Breast epithelium (tissue), 4 donors: ENCODE results near the gene AMZ1. TPM values are rescaled to one million over a fixed set of nuclear protein-coding genes. Genes with fewer than 3 reads are reported as not detected.

ENCODE experiments used
- DNase-seq, 2 donors: peaks; one replicate each; pipeline ENCODE4 v3.0.0-alpha.2; 2019; ENCODE audit warnings: low spot score in 2 of 2
- H3K27ac ChIP-seq, 2 donors: fragments of 200-600 bp; sonication (generic) in 1 of 2; one replicate each; pipeline ENCODE4 v1.5.1; 2016 to 2019; ENCODE audit warnings: mild to moderate bottlenecking in 1 of 2
- H3K27me3 ChIP-seq, 2 donors: fragments of 200-600 bp; sonication (generic) in 1 of 2; one replicate each; pipeline versions ENCODE4 v1.5.1 to v1.6.0; 2017 to 2019; ENCODE audit warnings: control low read depth in 1 of 2, mild to moderate bottlenecking in 1 of 2
- H3K36me3 ChIP-seq: fragments of 200-600 bp; one replicate; pipeline ENCODE4 v1.5.1; 2019
- H3K4me1 ChIP-seq, 2 donors: fragments of 200-600 bp; sonication (generic); one replicate each; pipeline ENCODE4 v1.5.1; 2016 to 2019; ENCODE audit warnings: control low read depth in 1 of 2
- H3K4me3 ChIP-seq, 3 donors: fragments of 200-600 bp; sonication (generic); 1 replicate in 2 of 3; 2 replicates in 1 of 3; pipeline ENCODE4 v1.5.1; 2016 to 2019; ENCODE audit warnings: mild to moderate bottlenecking in 3 of 3, moderate library complexity in 2 of 3
- H3K9me3 ChIP-seq, 2 donors: fragments of 200-600 bp; sonication (generic) in 1 of 2; one replicate each; pipeline ENCODE4 v1.5.1; 2016 to 2019; ENCODE audit warnings: control low read depth in 1 of 2
- CTCF ChIP-seq, 3 donors: fragments of 450-650 bp; IDR thresholded peaks; one replicate each; pipeline ENCODE4 v1.5.1; 2016 to 2017; ENCODE audit warnings: antibody characterized with exemption in 3 of 3, mild to moderate bottlenecking in 3 of 3, moderate library complexity in 3 of 3
- POLR2A ChIP-seq: fragments of 450-650 bp; IDR thresholded peaks from one replicate; pipeline ENCODE4 v1.6.1; 2016; ENCODE audit warnings: antibody characterized with exemption, mild to moderate bottlenecking, moderate library complexity
- POLR2AphosphoS5 ChIP-seq, 3 donors: sonication (generic); formaldehyde crosslinking; IDR thresholded peaks; one replicate each; pipeline ENCODE4 v1.6.1; 2017; ENCODE audit warnings: antibody characterized with exemption in 3 of 3
- intact Hi-C: fragments of 100-400 bp; cut with DNase I; formaldehyde crosslinking; loops from one replicate; pipeline ENCODE4 v1.15.1; 2023; ENCODE audit warnings: low total_unique reads
- total RNA-seq, 3 donors: library from RNA; depleted of rRNA; stranded (reverse); fragments of >200 nt; gene quantifications; one replicate each; pipeline ENCODE4 v1.1.0, GENCODE V29; 2016

Gene AMZ1
- total RNA-seq, 3 donors from 2014 or later, result 0.16 to 0.88 (median 0.33) TPM

- Histone ChIP-seq H3K27ac (no peak overlapping the region), H3K4me3 (no peak overlapping the region), H3K27me3 (no peaks in the 10 kb centered on the region), H3K36me3 (no peaks in the 10 kb centered on the region), H3K4me1 (peaks cover 0 to 3% of the 10 kb centered on the region in 2 donors), H3K9me3 (no peaks in the 10 kb centered on the region)
- intact Hi-C loops, result loop anchor here (5.0 kb wide), 1 partner anchor 1739 kb away; no protein-coding TSS in a partner anchor
- TF ChIP-seq POLR2AphosphoS5 (IDR thresholded peaks at IDR 0.05) (no peak), POLR2A (no peak), CTCF (IDR thresholded peaks at IDR 0.05) (no peak)
- DNase-seq, result no peak
Observed at GRCh38 chr7:2710901-2711551, 23.0 kb downstream of the AMZ1 start.

DNA sequence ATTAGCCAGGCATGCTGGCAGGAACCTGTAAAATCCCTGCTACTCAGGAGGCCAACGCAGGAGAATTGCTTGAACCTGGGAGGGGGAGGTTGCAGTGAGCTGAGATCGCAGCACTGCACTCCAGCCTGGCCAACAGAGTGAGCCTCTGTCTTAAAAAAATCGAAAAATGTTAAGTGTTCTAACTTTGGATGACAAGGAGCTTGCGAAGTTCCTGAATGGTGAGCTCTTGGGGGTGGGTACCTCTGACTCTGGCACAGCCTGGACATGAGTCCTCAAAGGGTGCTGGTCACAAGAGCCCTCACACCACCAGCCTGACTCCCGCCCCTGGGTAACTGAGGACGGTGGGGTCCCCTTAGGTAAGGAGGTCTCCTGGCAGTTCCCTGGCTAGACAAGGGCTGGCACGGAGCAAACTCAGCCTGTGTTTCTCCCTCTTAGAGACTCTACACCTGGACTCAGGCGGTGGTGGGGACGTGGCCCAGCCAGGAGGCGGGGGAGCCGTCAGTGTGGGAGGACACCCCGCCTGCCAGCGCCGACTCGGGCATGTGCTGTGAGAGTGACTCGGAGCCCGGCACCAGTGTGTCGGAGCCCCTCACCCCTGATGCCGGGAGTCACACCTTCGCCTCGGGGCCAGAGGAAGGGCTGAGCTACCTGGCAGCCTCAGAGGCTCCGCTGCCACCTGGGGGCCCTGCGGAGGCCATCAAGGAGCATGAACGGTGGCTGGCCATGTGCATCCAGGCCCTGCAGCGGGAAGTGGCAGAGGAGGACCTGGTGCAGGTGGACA, 24.1 kb downstream of the AMZ1 start:
- Histone ChIP-seq H3K4me1 (peaks cover 0 to 3% of the 10 kb centered on the region in 2 donors), H3K4me3 (no peak overlapping the region), H3K27me3 (no peaks in the 10 kb centered on the region), H3K36me3 (no peaks in the 10 kb centered on the region), H3K27ac (no peak overlapping the region), H3K9me3 (no peaks in the 10 kb centered on the region)
- TF ChIP-seq POLR2AphosphoS5 (IDR thresholded peaks at IDR 0.05) (no peak), POLR2A (no peak), CTCF (IDR thresholded peaks at IDR 0.05) (no peak)
- intact Hi-C loops, result loop anchor here (5.0 kb wide), 1 partner anchor 1740 kb away; no protein-coding TSS in a partner anchor
- no peak for DNase-seq

GRCh38 chr7:2713370-2713769, 25.4 kb downstream of the AMZ1 start:
- Histone ChIP-seq H3K4me1 (peaks cover 0 to 3% of the 10 kb centered on the region in 2 donors), H3K36me3 (no peaks in the 10 kb centered on the region), H3K4me3 (no peak overlapping the region), H3K9me3 (no peaks in the 10 kb centered on the region), H3K27ac (no peak overlapping the region), H3K27me3 (no peaks in the 10 kb centered on the region)
- DNase-seq, result no peak
- no peak for TF ChIP-seq CTCF (IDR thresholded peaks at IDR 0.05)
- no peak for TF ChIP-seq POLR2A
- TF ChIP-seq POLR2AphosphoS5 (IDR thresholded peaks at IDR 0.05), result no peak
- intact Hi-C loops, result loop anchor here (5.0 kb wide), 1 partner anchor 1741 kb away; no protein-coding TSS in a partner anchor

GRCh38 chr7:2713978-2714377, 26.0 kb downstream of the AMZ1 start:
- H3K4me3 ChIP-seq, result no peak overlapping the region
- no peak overlapping the region for H3K27ac ChIP-seq
- H3K36me3 ChIP-seq, result no peaks in the 10 kb centered on the region
- intact Hi-C loops, result loop anchor here (5.0 kb wide), 1 partner anchor 1742 kb away; no protein-coding TSS in a partner anchor
- DNase-seq, result no peak
- H3K27me3 ChIP-seq, result no peaks in the 10 kb centered on the region
- H3K9me3 ChIP-seq, result no peaks in the 10 kb centered on the region
- H3K4me1 ChIP-seq, result peaks cover 0 to 3% of the 10 kb centered on the region in 2 donors
- TF ChIP-seq POLR2A, result no peak
- no peak for TF ChIP-seq POLR2AphosphoS5 (IDR thresholded peaks at IDR 0.05)
- TF ChIP-seq CTCF (IDR thresholded peaks at IDR 0.05), result no peak

GRCh38 chr7:2714636-2715035, 26.6 kb downstream of the AMZ1 start:
- no peaks in the 10 kb centered on the region for H3K27me3 ChIP-seq
- peaks cover 0 to 3% of the 10 kb centered on the region in 2 donors for H3K4me1 ChIP-seq
- DNase-seq, result no peak
- no peaks in the 10 kb centered on the region for H3K36me3 ChIP-seq
- no peaks in the 10 kb centered on the region for H3K9me3 ChIP-seq
- no peak for TF ChIP-seq POLR2A
- TF ChIP-seq POLR2AphosphoS5 (IDR thresholded peaks at IDR 0.05), result no peak
- no peak for TF ChIP-seq CTCF (IDR thresholded peaks at IDR 0.05)
- H3K4me3 ChIP-seq, result no peak overlapping the region
- intact Hi-C loops, result loop anchor here (5.0 kb wide), 1 partner anchor 1742 kb away; no protein-coding TSS in a partner anchor
- no peak overlapping the region for H3K27ac ChIP-seq
